GM18517 (cell line): ENCODE results near the gene NLRP1.
A peak's percentile ranks its signal among the peaks of the same experiment; 100 is the strongest.

Experiments
- ATAC-seq: cut with Tn5 transposase; IDR thresholded peaks from one replicate; pipeline ENCODE4 v1.9.1; 2021; ENCODE audit warnings: mild to moderate bottlenecking, moderate library complexity; ENCODE audit not compliant: unreplicated experiment

Gene NLRP1

DNA sequence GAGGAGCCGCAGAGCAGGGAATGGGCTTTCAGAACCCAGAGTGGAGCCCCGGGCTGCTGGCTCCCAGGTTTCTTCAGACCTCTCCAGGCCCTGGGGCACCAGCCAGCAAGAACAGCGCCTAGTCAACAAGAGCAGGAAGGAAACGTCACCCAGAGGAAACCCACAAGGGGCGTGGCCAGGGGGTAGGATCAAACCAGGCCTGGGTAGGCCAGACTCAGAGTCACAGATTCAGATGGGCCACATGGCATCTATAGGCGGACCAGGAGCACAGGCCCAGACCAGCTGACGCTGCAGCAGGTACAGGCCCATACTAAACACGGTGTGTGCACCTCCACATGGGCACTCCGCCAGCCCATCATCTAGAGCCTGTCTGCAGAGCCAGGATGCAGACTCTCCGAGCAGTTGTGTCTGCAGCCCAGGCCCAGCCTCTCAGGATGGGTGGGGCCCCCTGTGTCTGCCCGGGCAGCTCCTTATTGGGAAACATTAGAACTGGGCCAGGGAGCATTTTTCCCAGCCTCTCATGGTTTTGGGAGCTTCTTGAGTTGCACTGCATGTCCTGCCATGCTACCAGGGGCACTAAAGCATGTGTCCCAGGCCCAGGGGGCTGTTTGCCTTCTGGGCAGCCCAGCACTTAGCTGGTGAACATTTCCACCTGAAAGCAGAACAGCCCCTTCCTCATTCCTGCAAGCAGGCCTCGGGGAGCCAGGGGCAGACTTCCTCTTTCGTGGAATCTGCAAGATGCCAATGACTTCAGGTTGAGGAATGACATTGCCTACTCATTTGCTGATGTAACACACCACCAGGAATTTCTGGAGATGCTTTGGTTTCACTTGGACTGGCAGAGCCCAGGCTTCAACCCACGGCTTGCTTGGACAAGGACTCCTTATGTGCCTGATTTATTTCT lies at the start of gene NLRP1:
Gene NLRP1 (minus strand): TSS at position 127 of the 904 bp plus-strand sequence. CDS start 552 bp downstream, outside the sequence.
- ATAC-seq: peak; percentile 87

DNA sequence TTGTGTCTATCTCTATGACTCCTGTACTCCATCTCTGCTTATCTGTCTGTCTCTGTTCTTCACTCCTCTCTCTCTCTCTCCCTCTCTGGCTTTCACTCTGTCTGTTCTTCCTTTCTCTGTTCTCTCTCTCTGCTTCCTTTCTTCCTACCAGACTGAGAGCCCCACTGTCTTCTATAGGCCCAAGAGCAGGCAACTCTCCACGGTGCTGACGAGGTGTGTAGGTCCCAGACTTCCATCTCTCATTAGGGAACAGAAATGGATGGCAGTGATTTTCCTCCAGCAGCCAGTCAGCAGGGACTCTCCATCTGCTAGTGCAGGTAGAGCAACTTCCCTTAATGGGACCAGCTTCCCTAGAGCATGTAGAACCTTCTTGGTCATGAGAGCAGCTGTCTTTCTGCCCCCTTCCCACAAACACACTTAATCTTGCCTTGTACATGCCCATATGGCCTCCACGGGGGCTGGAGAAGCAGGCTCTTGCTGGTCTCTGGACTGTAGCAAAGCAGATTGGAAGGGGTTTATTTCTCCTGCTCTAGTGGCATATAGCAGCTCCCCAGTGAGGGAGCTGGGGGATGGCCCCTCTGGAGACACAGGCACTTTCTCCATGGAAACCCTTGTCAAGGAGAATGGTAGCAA lies 47.8 kb upstream of the NLRP1 start:
- ATAC-seq: no peak

DNA sequence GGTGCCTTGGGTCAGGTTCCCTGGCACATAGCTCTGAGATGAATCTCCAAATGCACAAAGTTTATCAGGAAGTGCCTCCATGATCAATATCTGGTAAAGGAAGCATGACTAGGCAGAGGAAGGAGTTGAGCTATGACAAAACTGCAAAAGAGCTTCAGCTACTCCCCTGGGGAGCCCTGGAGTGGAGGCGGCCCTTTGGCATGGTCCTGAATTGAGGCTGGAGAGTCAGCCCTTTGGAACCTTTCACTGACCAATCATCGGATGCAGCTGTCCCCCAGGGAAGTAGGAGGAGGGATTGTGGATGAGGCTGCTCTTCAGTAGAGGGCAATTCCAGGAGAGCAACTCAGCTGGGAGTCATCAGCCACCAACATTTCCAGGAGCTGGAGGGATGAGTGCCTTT lies 46.1 kb upstream of the NLRP1 start:
- ATAC-seq: no peak

DNA sequence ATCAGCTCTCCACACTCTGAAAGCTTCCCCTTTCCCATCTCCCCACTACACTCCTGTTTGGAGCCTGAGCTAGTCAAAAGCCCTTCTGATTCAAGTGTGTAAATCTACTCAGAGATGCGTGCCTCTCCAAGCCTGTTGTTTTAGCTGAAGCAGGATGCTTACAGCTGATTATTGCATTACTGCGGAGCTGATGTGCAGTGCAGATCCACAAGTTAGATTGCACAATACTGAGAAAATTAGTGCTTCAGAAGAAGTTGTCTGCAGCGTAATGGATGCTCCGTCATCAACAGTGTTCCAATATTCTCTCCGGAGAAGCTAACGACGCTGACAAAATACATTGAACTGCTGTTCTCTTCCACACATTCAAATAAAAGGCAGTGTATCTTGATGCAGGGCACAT lies 44.8 kb upstream of the NLRP1 start:
- no peak for ATAC-seq

DNA sequence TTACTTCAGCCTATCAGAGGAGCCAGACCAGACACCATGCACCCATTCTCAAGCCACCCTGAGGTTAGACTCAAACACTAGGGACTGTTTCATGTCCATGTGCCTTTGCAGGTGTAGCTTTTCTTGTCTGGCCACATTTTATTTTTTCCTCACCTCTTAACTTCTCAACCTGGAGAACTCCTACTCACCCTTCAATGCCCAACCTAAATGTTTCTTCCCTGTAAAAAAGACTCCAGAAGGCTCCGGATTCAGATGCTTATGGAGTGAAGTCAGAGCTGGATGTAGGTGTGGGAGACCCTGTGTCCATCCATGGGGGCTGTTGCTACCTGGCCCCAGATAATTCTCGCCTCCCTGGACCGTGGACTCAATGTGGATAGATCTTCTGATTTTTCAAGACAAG lies 44.0 kb upstream of the NLRP1 start:
- no peak for ATAC-seq

DNA sequence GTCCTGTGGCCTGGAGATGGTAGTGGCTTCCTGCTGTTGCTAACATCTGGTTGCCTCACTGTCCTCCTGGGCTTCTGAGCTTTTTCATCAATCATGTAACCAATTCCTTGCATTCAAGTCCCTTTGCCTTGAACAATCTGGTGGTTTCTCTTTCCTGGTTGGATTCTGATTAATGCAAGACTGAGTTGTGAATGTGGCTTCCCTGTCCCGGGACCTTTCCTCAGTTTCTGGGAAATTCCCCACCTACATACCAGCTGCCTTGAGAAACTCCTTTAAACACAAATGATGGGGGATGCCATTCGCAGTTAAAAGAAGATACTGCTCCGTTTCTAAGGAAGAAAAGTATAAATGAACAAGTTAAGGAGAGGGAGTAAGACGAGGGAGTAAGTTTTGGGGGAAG lies 39.9 kb upstream of the NLRP1 start:
- no peak for ATAC-seq

DNA sequence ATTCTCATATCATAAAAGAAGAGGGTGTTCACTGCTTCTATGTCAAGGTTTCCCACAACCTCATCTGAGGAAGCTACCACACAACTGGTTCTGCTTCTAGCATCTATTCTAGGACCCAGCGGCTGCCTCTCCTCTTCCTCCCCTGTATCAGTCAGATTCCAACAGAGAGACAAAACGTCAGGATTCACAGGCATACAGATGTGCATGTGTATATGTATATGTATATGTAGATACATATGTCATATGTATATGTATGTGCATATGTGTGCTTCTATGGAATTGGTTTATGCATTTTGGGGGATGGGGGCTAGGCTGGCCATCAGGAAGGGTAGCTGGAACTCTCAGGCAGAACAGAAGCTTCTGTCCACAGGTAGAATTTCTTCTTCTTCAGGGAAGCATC lies 37.4 kb upstream of the NLRP1 start:
- no peak for ATAC-seq

DNA sequence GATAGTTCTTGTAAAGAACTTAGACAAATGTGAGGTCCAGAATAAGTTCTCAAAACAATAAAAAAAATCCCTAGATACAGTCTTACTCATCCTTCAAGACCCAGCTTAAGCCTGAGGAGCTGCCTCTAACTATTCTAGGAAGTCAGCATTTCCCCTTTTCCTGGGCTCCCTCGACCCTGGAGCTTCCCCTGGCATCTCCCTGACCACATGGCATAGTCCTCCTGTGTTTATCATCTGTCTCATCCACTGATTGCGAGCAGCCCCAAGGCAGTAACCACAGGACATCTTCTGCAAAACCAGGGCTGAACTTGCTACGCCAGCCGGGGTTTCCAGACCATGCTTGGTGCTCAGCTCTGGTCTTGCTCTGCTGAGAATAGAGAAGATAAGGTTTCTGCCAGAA lies 36.7 kb upstream of the NLRP1 start:
- no peak for ATAC-seq

DNA sequence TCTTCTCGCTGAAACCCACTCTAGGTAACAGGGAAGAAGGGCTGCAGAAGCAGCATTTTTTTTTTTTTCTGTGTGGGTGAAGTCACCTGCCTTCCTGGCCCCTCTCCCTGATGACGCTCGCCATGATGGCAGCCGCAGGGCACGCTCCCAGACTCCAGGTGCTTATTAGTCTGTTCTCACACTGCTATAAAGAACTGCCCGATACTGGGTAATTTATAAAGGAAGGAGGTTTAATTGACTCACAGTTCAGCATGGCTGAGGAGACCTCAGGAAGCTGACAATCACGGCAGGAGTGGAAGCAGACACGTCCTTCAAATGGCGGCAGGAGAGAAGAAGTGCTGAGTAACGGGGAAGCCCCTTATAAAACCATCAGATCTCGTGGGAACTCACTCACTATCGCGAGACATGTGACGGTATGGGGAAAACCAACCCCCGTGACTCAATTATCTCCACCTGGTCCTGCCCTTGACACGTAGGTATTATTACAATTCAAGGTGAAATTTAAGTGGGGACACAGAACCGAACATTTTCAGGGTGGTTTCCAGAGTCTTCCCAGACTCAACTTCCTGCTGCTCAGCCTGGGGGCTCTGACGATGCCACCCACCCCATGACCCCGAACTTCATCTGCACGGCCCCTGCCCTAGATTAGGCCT lies 34.9 kb upstream of the NLRP1 start:
- ATAC-seq: no peak

DNA sequence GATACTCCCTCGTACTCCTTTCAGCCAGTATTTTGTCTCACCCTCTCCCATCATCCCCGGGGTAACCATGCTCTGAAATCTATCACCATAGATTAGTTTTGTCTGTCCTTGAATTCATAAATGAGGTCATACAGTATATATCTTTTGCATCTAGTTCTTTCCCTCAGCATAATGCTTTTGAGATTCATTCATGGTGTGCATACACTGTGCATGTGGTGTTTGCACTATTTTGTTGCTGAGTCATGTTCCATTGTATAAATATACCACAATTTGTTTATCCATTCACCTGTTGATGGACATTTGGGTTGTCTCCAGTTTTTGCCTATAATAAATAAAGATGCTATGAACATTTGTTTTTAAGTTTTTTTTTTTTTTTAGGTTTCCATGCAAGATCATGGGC lies 34.2 kb upstream of the NLRP1 start:
- ATAC-seq: no peak

DNA sequence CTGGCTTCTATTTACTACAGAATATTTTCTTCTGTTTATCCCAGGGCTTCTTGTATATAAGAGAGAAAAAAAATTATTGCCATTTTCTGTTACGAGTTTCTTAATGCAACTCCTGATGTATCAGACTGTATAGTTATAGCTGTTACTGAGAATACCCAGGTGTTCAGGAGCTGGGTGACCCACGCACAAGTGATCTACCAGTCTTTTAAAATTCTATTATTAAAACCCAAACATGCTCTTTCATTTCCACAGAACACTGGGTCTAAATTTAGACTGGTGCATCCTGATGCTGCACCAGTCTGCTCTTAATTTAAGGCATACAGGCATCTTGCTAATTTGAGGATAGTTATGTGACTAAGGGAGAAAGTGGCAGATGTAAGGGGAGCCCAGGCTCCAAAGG lies 31.2 kb upstream of the NLRP1 start:
- ATAC-seq: no peak

DNA sequence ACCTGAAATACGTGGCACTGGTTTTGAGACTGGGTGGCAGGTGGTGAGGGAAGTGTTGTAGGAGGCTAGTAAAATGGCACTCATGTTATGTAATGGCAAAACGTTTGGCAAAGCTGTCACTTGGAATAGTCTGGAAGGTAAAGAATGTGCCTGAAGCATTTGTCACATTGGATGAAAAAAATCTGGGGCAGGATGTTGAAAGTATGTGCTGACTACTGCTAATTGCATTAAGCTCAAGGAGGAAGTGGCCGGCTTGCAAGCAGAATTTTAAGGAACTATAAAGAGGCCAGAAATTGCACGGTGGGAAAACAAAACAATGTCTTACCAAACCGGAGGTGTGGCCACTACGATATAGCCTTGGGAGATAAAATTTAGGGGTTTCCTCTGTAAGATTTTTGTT lies 26.6 kb upstream of the NLRP1 start:
- no peak for ATAC-seq

DNA sequence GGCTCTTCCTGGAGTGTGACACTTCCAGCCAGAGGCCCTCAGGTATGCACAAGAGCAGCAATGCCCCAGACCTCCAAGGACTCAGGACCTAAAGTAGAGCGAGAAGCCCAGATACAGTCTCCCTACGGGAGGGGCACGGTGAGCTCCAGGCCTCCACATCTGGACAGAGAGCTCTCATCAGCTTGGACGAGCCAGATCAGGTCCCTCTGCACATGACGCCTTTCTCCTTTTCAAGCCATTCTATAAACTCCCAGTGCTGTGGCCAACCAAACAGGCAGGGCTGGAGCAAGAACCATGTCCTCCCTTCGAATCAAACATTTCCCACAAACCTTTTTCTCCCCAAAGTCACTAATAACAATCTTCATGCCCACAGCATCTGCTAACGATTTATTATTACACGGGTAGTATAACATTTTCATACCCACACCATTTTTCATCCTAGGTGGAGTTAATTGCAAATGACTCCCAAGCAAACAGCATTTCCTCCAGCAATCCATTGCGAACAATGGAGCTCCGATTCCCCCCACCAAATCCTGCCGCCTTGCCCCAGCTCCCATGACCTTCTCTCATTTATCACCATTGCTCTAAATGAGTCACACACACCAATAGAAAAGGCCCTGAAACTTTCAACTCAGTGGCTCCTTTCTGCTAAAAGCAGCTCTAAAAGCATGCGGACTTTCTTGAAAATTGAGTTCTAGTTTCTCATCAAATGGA lies 24.2 kb upstream of the NLRP1 start:
- ATAC-seq: no peak

DNA sequence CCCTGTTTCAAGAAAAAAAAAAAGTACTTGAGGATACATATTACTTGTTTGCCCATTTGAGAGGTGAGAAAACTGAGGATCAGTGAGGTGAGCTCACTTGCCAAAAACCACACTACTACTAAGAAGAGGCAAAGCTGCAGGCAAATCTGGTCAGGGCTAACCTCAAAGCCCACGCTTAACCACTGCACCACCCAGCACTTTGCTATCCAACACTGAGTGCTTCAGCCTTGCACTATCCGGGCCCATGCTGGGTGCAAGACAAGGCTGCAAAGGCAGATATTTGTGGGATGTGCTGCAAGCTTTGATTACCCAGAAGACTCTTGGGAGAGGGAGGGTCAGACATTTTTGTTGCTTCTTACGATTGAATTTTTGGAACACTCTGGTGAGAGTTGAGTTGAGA lies 23.6 kb upstream of the NLRP1 start:
- no peak for ATAC-seq

DNA sequence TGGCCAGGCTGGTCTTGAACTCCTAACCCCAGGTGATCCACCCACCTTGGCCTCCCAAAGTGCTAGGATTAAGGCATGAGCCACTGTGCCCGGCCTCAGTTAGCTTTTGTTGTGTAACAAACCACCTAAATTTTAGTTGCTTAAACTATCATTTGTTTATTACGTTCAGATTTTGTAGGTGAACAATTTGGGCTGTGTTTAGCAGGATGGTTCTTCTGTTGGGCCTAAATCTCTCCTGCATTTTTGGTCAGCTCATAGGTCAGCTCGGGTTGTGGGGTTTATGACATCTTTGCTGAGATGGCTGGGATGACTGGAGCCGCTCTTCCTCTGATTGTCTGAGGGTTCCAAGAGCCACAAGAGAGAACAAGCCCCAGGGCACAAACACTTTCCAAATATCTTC lies 21.1 kb upstream of the NLRP1 start:
- ATAC-seq: no peak

DNA sequence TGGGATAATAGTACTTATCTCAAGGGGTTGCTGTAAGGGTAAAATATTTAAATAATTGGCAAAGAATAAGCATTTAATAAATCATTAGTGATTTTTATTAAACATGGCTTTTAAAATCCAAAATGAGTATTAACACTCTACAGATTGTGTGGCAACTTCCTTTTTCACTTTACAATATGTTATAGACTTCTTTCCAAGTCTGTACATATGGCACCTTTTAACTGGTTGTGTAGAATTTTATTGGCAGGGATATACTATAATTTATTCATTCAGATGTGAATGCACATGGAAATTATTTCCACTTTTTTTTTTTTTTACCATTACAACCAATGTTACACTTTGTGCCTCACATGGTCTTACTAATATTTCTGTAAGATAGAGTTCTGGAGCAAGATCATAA lies 15.7 kb upstream of the NLRP1 start:
- no peak for ATAC-seq

DNA sequence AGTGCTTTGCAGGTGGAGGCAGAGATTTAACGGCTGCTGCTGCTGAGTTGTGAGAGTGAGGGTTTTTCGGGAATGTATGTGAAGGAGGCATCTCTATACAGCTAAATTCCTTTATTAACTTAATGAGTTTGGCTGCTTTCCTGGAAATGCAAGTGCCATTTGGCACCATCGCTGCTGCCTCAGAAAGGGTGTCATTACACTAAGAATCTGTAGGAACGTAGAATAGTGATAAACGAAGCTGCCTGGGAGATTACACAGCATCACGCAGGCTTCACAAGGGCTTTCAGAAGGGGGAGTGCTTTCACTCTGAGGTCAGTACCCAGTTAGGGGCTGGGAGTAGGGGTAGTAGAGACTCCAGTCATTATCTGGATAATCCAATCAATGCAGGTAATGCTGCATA lies 14.1 kb upstream of the NLRP1 start:
- no peak for ATAC-seq

DNA sequence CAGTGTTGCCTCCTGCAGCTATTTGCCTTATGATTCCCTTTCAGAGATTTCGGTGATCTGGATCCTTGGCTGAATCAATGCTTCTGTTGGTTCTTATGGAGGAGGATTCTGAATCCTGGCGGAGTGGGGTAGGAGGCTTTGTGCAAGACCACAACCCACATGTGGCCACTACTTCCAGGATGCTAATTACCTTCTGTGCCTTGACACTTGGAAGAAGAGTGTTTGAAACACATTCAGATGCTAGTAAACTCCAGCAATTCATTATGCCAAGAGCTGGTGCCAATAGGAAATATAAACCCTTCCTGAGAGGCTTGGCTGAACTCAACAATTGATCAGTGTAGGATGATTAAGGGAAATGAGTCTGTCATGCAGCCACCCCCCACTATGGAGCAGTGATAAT lies 12.1 kb upstream of the NLRP1 start:
- ATAC-seq: no peak

DNA sequence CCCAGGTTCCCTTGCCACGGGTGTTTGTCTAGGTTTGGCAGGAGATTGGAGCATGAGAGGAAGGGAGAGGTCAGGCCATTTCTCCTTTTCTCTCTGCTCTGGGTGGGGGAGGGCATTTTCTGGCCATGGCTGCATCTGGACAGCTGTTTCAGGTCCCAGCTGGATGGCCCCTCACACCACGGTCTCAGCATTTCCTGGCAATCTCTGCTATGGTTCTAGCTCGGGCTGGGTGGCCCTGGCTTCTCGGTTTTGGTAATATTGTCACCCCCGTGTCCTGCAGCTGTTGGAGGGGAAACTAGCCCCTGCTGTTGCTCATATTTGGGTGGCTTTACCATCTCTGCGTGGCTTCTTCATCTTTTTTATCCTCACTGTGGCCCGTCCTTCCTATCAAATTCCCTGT lies 11.5 kb upstream of the NLRP1 start:
- no peak for ATAC-seq

DNA sequence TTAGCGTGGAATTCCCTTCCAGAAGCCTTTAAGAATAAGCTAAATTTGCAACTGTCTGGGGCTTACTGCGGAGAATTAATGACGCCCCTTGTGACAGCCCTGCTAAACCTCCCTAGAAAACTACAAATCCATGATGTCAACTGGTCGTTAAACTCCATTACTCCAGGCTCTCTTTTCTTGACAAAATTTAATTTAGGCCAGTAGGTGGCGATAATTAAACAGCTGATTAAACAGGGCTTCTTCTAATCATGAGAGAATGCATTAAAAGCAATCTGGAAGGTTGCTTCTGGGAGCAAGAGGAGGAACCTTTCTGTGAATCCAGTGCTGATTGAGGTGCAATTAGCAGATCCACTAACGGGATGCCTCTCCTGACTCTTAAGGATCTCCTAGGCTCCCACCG lies 8.1 kb upstream of the NLRP1 start:
- no peak for ATAC-seq

DNA sequence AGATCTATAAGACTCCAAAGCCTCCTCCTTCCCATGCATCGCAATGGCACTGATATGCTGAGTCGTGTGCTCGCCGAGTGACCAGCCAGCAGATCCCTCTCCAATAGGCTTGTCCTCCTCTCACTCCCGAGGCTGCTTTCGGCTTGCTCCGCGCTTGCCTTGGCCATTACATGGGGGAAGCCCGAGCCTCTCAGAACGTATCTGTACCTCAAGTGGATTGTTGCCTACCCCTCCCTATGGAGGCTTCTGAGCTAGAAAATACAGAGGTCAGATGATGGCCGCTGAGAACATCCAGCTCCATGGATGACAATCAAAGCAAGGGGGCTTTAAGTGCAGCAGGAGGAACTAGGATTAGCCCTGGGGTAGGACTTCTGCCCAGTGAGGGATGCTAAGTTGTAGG lies 7.7 kb upstream of the NLRP1 start:
- ATAC-seq: no peak
